DOHH2 (cell line): Measurements from ENCODE around the gene DNAJC21.

Source experiments
- H3F3A ChIP-seq: fragments of 200-600 bp; sonication (generic), shearing (Covaris generic); 2 replicates; pipeline ENCODE4 v1.6.0; 2016; ENCODE audit warnings: antibody characterized with exemption, mild to moderate bottlenecking; ENCODE audit not compliant: control insufficient read depth, insufficient read depth
- H3K27ac ChIP-seq: fragments of 200-600 bp; sonication (generic); 2 replicates; pipeline ENCODE4 v1.5.1; 2014; ENCODE audit warnings: low read depth, mild to moderate bottlenecking, low read length, moderate library complexity
- H3K27me3 ChIP-seq: fragments of 200-600 bp; sonication (generic); 2 replicates; pipeline ENCODE4 v1.6.1; 2014; ENCODE audit warnings: mild to moderate bottlenecking, low read length, mixed read lengths; ENCODE audit not compliant: control insufficient read depth
- H3K36me3 ChIP-seq: fragments of 200-600 bp; sonication (generic); 2 replicates; pipeline ENCODE4 v1.6.1; 2014; ENCODE audit warnings: mild to moderate bottlenecking, low read length, moderate library complexity, mixed read lengths; ENCODE audit not compliant: control insufficient read depth
- H3K4me1 ChIP-seq: fragments of 200-600 bp; sonication (generic); 2 replicates; pipeline ENCODE4 v1.6.1; 2014; ENCODE audit warnings: mild to moderate bottlenecking, low read length, mixed read lengths; ENCODE audit not compliant: control insufficient read depth
- H3K4me2 ChIP-seq: fragments of 200-600 bp; sonication (generic); 2 replicates; pipeline ENCODE4 v1.6.0; 2014; ENCODE audit warnings: mild to moderate bottlenecking, low read length, moderate library complexity
- H3K4me3 ChIP-seq: fragments of 200-600 bp; sonication (generic); 2 replicates; pipeline ENCODE4 v1.5.1; 2014; ENCODE audit warnings: mild to moderate bottlenecking, low read length, mixed read lengths
- H3K79me2 ChIP-seq: fragments of 200-600 bp; sonication (generic); 2 replicates; pipeline ENCODE4 v1.6.1; 2014; ENCODE audit warnings: mild to moderate bottlenecking, low read length, mixed read lengths; ENCODE audit not compliant: control insufficient read depth
- H3K9me2 ChIP-seq: fragments of 200-600 bp; sonication (generic); replicated peaks from 2 replicates; pipeline ENCODE4 v1.6.1; 2014; ENCODE audit warnings: mild to moderate bottlenecking, low read length, mixed read lengths; ENCODE audit not compliant: control insufficient read depth
- H3K9me3 ChIP-seq: fragments of 200-600 bp; sonication (generic); 2 replicates; pipeline ENCODE4 v1.6.1; 2014; ENCODE audit warnings: antibody characterized with exemption, low read length, mixed read lengths; ENCODE audit not compliant: control insufficient read depth, insufficient read depth
- H4K20me1 ChIP-seq: fragments of 200-600 bp; sonication (generic); 2 replicates; pipeline ENCODE4 v1.6.0; 2014; ENCODE audit warnings: low read depth, mild to moderate bottlenecking, antibody characterized with exemption, low read length, moderate library complexity; ENCODE audit not compliant: control insufficient read depth, insufficient read depth
- EZH2phosphoT487 ChIP-seq: fragments of 200-600 bp; sonication (generic); IDR thresholded peaks from 2 replicates; pipeline ENCODE4 v1.6.1; 2017; ENCODE audit warnings: borderline replicate concordance, mild to moderate bottlenecking, antibody characterized with exemption, low read length, moderate library complexity, mixed read lengths
- TF ChIP-seq, protein P1 (sequence below): fragments of 200-600 bp; sonication (generic); IDR thresholded peaks from one replicate; pipeline ENCODE4 v1.5.1; 2014; ENCODE audit warnings: antibody characterized with exemption, mild to moderate bottlenecking, low read depth, low read length; ENCODE audit not compliant: poor library complexity, severe bottlenecking

Gene DNAJC21

DNA sequence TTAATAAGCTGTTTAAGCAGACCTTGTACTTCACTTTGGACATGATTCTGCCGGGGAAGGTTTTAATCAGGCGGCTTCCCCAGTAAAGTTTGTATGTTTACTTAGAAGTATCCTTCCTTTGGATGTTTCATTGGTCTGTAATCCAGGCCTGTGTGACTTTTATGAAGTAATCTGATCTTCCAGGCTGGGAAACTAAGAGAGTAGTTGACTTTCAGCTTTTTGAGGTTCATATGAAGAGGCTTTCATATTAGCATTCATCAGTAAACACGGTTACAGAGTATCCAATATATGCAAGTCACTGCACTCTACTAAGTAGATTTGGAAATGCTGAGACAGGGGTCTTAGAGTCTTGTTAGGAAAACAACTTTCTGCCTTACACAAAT, 1.1 kb downstream of the DNAJC21 start:
- Histone ChIP-seq H3K4me2 (peak overlapping the region; percentile 82), H4K20me1 (0 out of 2 replicates have a peak, but pooled peaks cover 6% of the 10 kb centered on the region), H3K27me3 (no peaks in the 10 kb centered on the region), H3K4me1 (peaks cover 36% of the 10 kb centered on the region), H3K9me2 (no peaks in the 10 kb centered on the region), H3K4me3 (peak overlapping the region; percentile 94), H3F3A (peaks cover 31% of the 10 kb centered on the region), H3K36me3 (peaks cover 46% of the 10 kb centered on the region), H3K79me2 (peaks cover 55% of the 10 kb centered on the region), H3K9me3 (no peaks in the 10 kb centered on the region), H3K27ac (peak overlapping the region; percentile 58)
- TF ChIP-seq, protein P1, sequence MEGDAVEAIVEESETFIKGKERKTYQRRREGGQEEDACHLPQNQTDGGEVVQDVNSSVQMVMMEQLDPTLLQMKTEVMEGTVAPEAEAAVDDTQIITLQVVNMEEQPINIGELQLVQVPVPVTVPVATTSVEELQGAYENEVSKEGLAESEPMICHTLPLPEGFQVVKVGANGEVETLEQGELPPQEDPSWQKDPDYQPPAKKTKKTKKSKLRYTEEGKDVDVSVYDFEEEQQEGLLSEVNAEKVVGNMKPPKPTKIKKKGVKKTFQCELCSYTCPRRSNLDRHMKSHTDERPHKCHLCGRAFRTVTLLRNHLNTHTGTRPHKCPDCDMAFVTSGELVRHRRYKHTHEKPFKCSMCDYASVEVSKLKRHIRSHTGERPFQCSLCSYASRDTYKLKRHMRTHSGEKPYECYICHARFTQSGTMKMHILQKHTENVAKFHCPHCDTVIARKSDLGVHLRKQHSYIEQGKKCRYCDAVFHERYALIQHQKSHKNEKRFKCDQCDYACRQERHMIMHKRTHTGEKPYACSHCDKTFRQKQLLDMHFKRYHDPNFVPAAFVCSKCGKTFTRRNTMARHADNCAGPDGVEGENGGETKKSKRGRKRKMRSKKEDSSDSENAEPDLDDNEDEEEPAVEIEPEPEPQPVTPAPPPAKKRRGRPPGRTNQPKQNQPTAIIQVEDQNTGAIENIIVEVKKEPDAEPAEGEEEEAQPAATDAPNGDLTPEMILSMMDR, result no peak
- no peak for TF ChIP-seq EZH2phosphoT487

DNA sequence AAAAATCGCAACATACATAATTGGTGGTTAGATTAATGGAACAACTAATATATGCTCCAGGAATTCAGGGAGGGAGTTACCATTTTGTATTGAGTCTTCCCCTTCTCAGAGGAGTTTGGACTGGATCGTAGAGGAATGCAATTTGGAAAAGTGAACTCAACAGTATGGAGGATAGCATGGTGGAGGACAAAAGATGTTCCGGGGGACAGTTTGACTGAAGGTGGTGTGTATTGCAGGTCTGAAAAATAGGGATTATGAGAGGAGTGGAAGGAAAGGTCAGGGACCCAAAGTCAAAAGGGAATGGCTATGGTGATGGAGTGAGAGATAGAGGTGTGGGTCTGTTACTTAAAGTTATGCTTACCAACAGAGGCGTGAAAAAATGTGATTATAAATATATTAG, 1.5 kb downstream of the DNAJC21 start:
- peaks cover 55% of the 10 kb centered on the region for H3K79me2 ChIP-seq
- peaks cover 47% of the 10 kb centered on the region for H3K36me3 ChIP-seq
- H3K27me3 ChIP-seq, result no peaks in the 10 kb centered on the region
- H3K9me2 ChIP-seq, result no peaks in the 10 kb centered on the region
- H4K20me1 ChIP-seq, result 0 out of 2 replicates have a peak, but pooled peaks cover 6% of the 10 kb centered on the region
- H3K4me3 ChIP-seq, result peak overlapping the region; percentile 94
- no peaks in the 10 kb centered on the region for H3K9me3 ChIP-seq
- H3K4me2 ChIP-seq, result peak overlapping the region; percentile 82
- TF ChIP-seq EZH2phosphoT487, result no peak
- TF ChIP-seq, protein P1, result no peak
- peaks cover 36% of the 10 kb centered on the region for H3K4me1 ChIP-seq
- H3F3A ChIP-seq, result peaks cover 28% of the 10 kb centered on the region
- H3K27ac ChIP-seq, result no peak overlapping the region

DNA sequence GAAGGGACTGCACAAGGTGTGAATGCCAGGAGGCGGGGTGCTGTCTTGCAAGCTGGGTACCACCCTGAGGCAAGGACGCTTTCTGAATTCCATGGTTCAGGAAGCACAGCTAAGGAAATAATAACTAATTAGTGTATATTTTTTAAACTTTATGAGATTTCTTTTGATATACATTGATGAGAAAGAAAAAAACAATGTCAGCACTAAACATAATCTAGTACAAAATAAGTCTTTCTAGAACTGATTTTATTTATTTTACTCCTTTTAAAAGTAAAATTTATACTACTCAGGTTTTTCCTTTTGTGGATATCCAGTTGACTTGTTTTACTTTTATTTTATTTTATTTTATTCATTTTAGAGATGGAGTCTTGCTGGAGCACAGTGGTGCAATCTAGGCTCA, 3.6 kb downstream of the DNAJC21 start:
- Histone ChIP-seq H3K27ac (no peak overlapping the region), H3K79me2 (peaks cover 55% of the 10 kb centered on the region), H3K4me3 (no peak overlapping the region), H3K27me3 (no peaks in the 10 kb centered on the region), H3K9me2 (no peaks in the 10 kb centered on the region), H4K20me1 (0 out of 2 replicates have a peak, but pooled peaks cover 6% of the 10 kb centered on the region), H3K36me3 (peaks cover 45% of the 10 kb centered on the region), H3K4me2 (no peak overlapping the region), H3K9me3 (no peaks in the 10 kb centered on the region), H3F3A (peaks cover 10% of the 10 kb centered on the region), H3K4me1 (peaks cover 23% of the 10 kb centered on the region)
- no peak for TF ChIP-seq EZH2phosphoT487
- TF ChIP-seq, protein P1, result no peak

DNA sequence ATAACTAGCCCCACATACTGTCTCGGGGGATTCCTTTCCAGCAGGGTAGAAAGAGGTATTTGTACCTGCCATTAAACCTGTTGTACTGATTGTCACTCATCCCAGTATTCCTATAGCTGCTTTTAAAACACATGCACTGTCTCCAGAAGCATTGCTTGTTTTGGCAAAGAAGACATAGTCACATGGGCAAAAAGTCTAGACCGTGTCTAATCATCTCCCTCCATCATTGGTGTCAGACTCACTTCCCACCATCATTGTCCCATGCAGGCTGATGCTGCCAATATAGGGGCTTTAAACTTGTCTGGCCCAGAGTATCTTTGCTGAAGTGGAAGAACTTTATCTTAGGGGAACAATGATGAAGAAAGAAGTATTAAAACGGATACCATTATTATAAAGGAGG, 12.6 kb downstream of the DNAJC21 start:
- no peaks in the 10 kb centered on the region for H3K4me1 ChIP-seq
- H4K20me1 ChIP-seq, result no peaks in the 10 kb centered on the region
- H3K4me3 ChIP-seq, result no peak overlapping the region
- H3K27ac ChIP-seq, result no peak overlapping the region
- H3K4me2 ChIP-seq, result no peak overlapping the region
- TF ChIP-seq, protein P1, result no peak
- no peak for TF ChIP-seq EZH2phosphoT487
- no peaks in the 10 kb centered on the region for H3K9me2 ChIP-seq
- H3K27me3 ChIP-seq, result no peaks in the 10 kb centered on the region
- no peaks in the 10 kb centered on the region for H3K9me3 ChIP-seq
- peaks cover 66% of the 10 kb centered on the region for H3K36me3 ChIP-seq
- no peaks in the 10 kb centered on the region for H3K79me2 ChIP-seq
- no peaks in the 10 kb centered on the region for H3F3A ChIP-seq
